ENCODE data around the gene MAGI2. TPM values are rescaled to one million over a fixed set of nuclear protein-coding genes. Genes with fewer than 3 reads are reported as not detected.

The MAGI2 gene
- polyA plus RNA-seq, 3 donors = 35.4 to 39.1 (median 36.4) TPM

DNA sequence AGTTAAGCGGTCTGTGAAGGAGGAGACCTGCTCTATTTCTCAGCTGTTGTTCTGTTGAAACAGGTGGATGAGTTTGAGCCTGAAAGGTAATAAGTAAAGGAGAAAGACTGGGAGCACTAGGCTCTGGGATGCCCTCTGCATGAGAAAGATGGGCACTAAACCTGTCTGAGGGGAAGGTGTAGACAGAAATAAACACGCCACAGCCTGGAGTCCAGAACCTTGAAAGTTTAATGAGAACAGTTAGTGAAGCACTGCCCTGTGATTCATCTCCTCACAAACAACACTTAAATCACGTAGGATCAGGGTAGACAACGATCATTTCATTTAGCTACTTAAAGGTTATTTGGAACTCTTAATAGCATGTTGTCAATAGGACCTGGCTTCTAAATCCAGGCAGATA lies 1461.8 kb downstream of the MAGI2 start:
- no peak for DNase-seq (ENCODE audit: low read depth in 3 of 3, low spot score in 2 of 3)

GRCh38 chr7:77989981-77990566 lies 1463.4 kb downstream of the MAGI2 start:
- DNase-seq (ENCODE audit: low read depth in 3 of 3, low spot score in 2 of 3) = no peak

- DNase-seq (ENCODE audit: low read depth in 3 of 3, low spot score in 2 of 3) = no peak
Observed at GRCh38 chr7:77985974-77986339, 1467.5 kb downstream of the MAGI2 start.

GRCh38 chr7:77985232-77985973 lies 1468.1 kb downstream of the MAGI2 start:
- DNase-seq (ENCODE audit: low read depth in 3 of 3, low spot score in 2 of 3) = no peak

DNA sequence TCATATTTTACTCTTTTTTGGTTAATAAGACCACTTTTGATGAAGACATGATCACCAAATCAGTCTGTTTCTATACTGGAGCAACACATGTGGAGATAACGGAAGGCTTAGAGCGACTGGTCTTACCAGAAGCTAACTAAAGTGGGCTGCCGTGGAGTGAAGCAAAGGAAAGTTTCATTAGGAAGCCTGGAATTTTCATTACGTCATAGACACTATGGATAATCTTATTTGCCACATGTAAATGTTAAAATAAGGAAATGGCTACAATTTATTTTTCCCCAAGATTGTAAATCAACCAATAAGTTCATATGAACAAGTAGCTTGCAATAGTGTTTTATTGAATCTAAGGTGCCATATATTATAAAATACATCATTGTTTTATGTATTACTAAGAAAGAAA lies 1469.5 kb downstream of the MAGI2 start:
- DNase-seq (ENCODE audit: low read depth in 3 of 3, low spot score in 2 of 3) = no peak

GRCh38 chr7:77982926-77983550 lies 1470.4 kb downstream of the MAGI2 start:
- no peak for DNase-seq (ENCODE audit: low read depth in 3 of 3, low spot score in 2 of 3)

GRCh38 chr7:77980087-77980713 lies 1473.3 kb downstream of the MAGI2 start:
- DNase-seq (ENCODE audit: low read depth in 3 of 3, low spot score in 2 of 3) = no peak

GRCh38 chr7:77979219-77979618 lies 1474.2 kb downstream of the MAGI2 start:
- no peak for DNase-seq (ENCODE audit: low read depth in 3 of 3, low spot score in 2 of 3)

GRCh38 chr7:77975672-77976480 lies 1477.6 kb downstream of the MAGI2 start:
- DNase-seq (ENCODE audit: low read depth in 3 of 3, low spot score in 2 of 3) = no peak

- DNase-seq (ENCODE audit: low read depth in 3 of 3, low spot score in 2 of 3) = no peak
Observed at GRCh38 chr7:77971726-77972125, 1481.7 kb downstream of the MAGI2 start.

GRCh38 chr7:77967429-77967828 lies 1486.0 kb downstream of the MAGI2 start:
- DNase-seq (ENCODE audit: low read depth in 3 of 3, low spot score in 2 of 3) = no peak

All from right renal cortex interstitium (tissue), 3 donors.